HepG2 (cell line): ENCODE data around the gene MORN1. TPM values are rescaled to one million over a fixed set of nuclear protein-coding genes. Genes with fewer than 3 reads are reported as not detected.

Experiments used
- AHDC1 ChIP-seq: sonication (generic); formaldehyde crosslinking; IDR thresholded peaks from 2 replicates; pipeline ENCODE4 v1.5.1; 2020; ENCODE audit warnings: mild to moderate bottlenecking, missing genetic modification reagents, borderline replicate concordance
- ATF7-NPFF ChIP-seq: sonication (generic); formaldehyde crosslinking; IDR thresholded peaks from 2 replicates; pipeline ENCODE4 v1.8.1; 2023; ENCODE audit warnings: mild to moderate bottlenecking, low read depth, missing genetic modification reagents, moderate library complexity
- BCLAF1 ChIP-seq: fragments of 450-650 bp; IDR thresholded peaks from 2 replicates; pipeline ENCODE4 v1.6.1; 2017; ENCODE audit warnings: mild to moderate bottlenecking
- DR1 ChIP-seq: sonication (generic); formaldehyde crosslinking; IDR thresholded peaks from 2 replicates; pipeline ENCODE4 v1.8.0; 2021; ENCODE audit warnings: mild to moderate bottlenecking, missing genetic modification reagents, inconsistent platforms
- FOXM1 ChIP-seq: sonication (generic); formaldehyde crosslinking; IDR thresholded peaks from 2 replicates; pipeline ENCODE4 v1.5.0; 2020; ENCODE audit warnings: missing genetic modification reagents
- GZF1 ChIP-seq: sonication (generic); formaldehyde crosslinking; IDR thresholded peaks from 2 replicates; pipeline ENCODE4 v1.5.1; 2020; ENCODE audit warnings: mild to moderate bottlenecking, missing genetic modification reagents
- HINFP ChIP-seq: sonication (generic); formaldehyde crosslinking; IDR thresholded peaks from 2 replicates; pipeline ENCODE4 v1.4.0; 2020; ENCODE audit warnings: low read depth, mild to moderate bottlenecking, missing genetic modification reagents
- KDM4B ChIP-seq: sonication (generic); formaldehyde crosslinking; IDR thresholded peaks from 2 replicates; pipeline ENCODE4 v1.4.0; 2020; ENCODE audit warnings: missing genetic modification reagents
- KMT2A ChIP-seq: sonication (generic); formaldehyde crosslinking; IDR thresholded peaks from 2 replicates; pipeline ENCODE4 v1.4.0; 2020; ENCODE audit warnings: missing genetic modification reagents
- MBNL3 ChIP-seq: fragments of 250-450 bp; sonication (Bioruptor Pico); conservative IDR thresholded peaks from 2 replicates; pipeline ENCODE4 v1.8.0; 2022; ENCODE audit warnings: mild to moderate bottlenecking, inconsistent platforms
- NFIB ChIP-seq: sonication (generic); formaldehyde crosslinking; IDR thresholded peaks from 2 replicates; pipeline ENCODE4 v1.9.0; 2021; ENCODE audit warnings: missing genetic modification reagents, mild to moderate bottlenecking, borderline replicate concordance
- RBFOX2 ChIP-seq: fragments of 200-400 bp; formaldehyde crosslinking; IDR thresholded peaks from 2 replicates; pipeline ENCODE4 v1.6.1; 2017; ENCODE audit warnings: low read depth, mild to moderate bottlenecking, low read length
- SNAI1 ChIP-seq: sonication (generic); formaldehyde crosslinking; IDR thresholded peaks from 2 replicates; pipeline ENCODE4 v1.5.0; 2020; ENCODE audit warnings: mild to moderate bottlenecking, missing genetic modification reagents, borderline replicate concordance
- SYNCRIP ChIP-seq: fragments of 200-400 bp; formaldehyde crosslinking; IDR thresholded peaks from 2 replicates; pipeline ENCODE4 v1.6.1; 2018; ENCODE audit warnings: mild to moderate bottlenecking, low read depth, low read length; ENCODE audit not compliant: insufficient read depth
- ZBTB7A ChIP-seq: sonication (generic); formaldehyde crosslinking; IDR thresholded peaks from 2 replicates; pipeline ENCODE4 v1.8.0; 2022; ENCODE audit warnings: mild to moderate bottlenecking, missing genetic modification reagents
- ZFP1 ChIP-seq: IDR thresholded peaks from 2 replicates; pipeline ENCODE4 v1.6.1; 2016
- ZNF292 ChIP-seq: sonication (generic); formaldehyde crosslinking; IDR thresholded peaks from 2 replicates; pipeline ENCODE4 v1.8.1; 2022; ENCODE audit warnings: mild to moderate bottlenecking, low read depth, missing genetic modification reagents, borderline replicate concordance
- ZNF75D ChIP-seq: sonication (generic); formaldehyde crosslinking; IDR thresholded peaks from 2 replicates; pipeline ENCODE4 v1.8.1; 2023; ENCODE audit warnings: missing genetic modification reagents, mild to moderate bottlenecking, borderline replicate concordance
- ZNF816 ChIP-seq: sonication (generic); formaldehyde crosslinking; IDR thresholded peaks from 2 replicates; pipeline ENCODE4 v1.8.0; 2022; ENCODE audit warnings: missing genetic modification reagents, mild to moderate bottlenecking, borderline replicate concordance
- polyA plus RNA-seq, 8 experiments: library from polyadenylated mRNA; depleted of rRNA in 3 of 8; stranded (reverse) in 7 of 8; unstranded in 1 of 8; fragments of >200 nt; fragmentation: Illumina TruSeq in 4 of 8; extraction: Trizol in 4 of 8; gene quantifications; 2 replicates each; pipeline versions ENCODE4 v1.2.1 to v1.2.3, GENCODE V29; 2011 to 2016; ENCODE audit warnings: low read depth in 4 of 8, missing spikeins in 1 of 8, mixed read lengths in 1 of 8; ENCODE audit not compliant: insufficient read depth in 1 of 8
- total RNA-seq, 5 experiments: library from RNA; depleted of rRNA; stranded (reverse); fragments of >200 nt; fragmentation: Illumina TruSeq; extraction: Trizol; gene quantifications; 2 replicates each; pipeline ENCODE4 v1.2.3, GENCODE V29; 2016; ENCODE audit warnings: low read depth in 1 of 5

MORN1 gene
- total and polyA plus RNA-seq, 2 of the 13 experiments (the other 11 are each of a cell fraction or from before 2014, with no cell fraction given) = 3.1 to 6.5 TPM

- TF ChIP-seq SNAI1 (CRISPR knock-in tag) = no peak
- TF ChIP-seq RBFOX2 = peak; percentile 86
- TF ChIP-seq GZF1 (CRISPR knock-in tag) = no peak; the same call in 1 of the 2 replicates
- no peak for TF ChIP-seq MBNL3 (CRISPR knock-in tag)
- TF ChIP-seq ZNF75D (CRISPR knock-in tag) = no peak
- TF ChIP-seq NFIB = no peak
- TF ChIP-seq DR1 (CRISPR knock-in tag) = no peak
- TF ChIP-seq ATF7-NPFF (CRISPR knock-in tag) = no peak; the same call in none of the 2 replicates
- TF ChIP-seq SYNCRIP = no peak
- no peak; the same call in 1 of the 2 replicates for TF ChIP-seq ZBTB7A (CRISPR knock-in tag)
- no peak; the same call in 1 of the 2 replicates for TF ChIP-seq ZNF816
- TF ChIP-seq FOXM1 (CRISPR knock-in tag) = no peak
- TF ChIP-seq KMT2A = no peak
- no peak for TF ChIP-seq ZNF292 (CRISPR knock-in tag)
- TF ChIP-seq BCLAF1 = no peak
- no peak for TF ChIP-seq KDM4B (CRISPR knock-in tag)
- no peak; the same call in 1 of the 2 replicates for TF ChIP-seq HINFP
- peak; percentile 34; the same call in 1 of the 2 replicates for TF ChIP-seq AHDC1
- no peak for TF ChIP-seq ZFP1 (CRISPR knock-in tag)
Measured at GRCh38 chr1:2412773-2413494, 21.6 kb upstream of the MORN1 start (continued).
